ENCODE data around the gene PCDHGB6. TPM values are rescaled to one million over a fixed set of nuclear protein-coding genes. Genes with fewer than 3 reads are reported as not detected.
"Not testable (repeated sequence)": the region's sequence is repeated elsewhere in the genome, so short reads cannot be mapped to it uniquely, and the experiment has no call there.

The PCDHGB6 gene
- total RNA-seq, 1 experiment from 2014 or later: 6.0 TPM

DNA sequence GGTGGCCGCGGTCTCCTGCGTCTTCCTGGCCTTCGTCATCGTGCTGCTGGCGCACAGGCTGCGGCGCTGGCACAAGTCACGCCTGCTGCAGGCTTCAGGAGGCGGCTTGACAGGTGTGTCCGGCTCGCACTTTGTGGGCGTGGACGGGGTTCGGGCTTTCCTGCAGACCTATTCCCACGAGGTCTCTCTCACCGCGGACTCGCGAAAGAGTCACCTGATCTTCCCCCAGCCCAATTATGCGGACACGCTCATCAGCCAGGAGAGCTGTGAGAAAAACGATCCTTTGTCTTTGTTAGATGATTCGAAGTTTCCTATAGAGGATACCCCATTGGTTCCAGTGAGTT lies 7.4 kb downstream of the PCDHGB6 start:
- not testable (repeated sequence) for H2AFZ ChIP-seq (ENCODE audit: low read length); H4K8ac ChIP-seq (replicated peaks; ENCODE audit: insufficient read length, low read depth, low read length); H4K91ac ChIP-seq (ENCODE audit: insufficient read length, low read depth, low read length); H3K4ac ChIP-seq (ENCODE audit: low read depth, low read length); H3K18ac ChIP-seq (ENCODE audit: insufficient read length, low read depth, low read length); H2BK5ac ChIP-seq (ENCODE audit: insufficient read length, low read length); H3K14ac ChIP-seq (ENCODE audit: insufficient read depth, low read length); H3K23me2 ChIP-seq (ENCODE audit: insufficient read length, low read depth, low read length, poor library complexity, severe bottlenecking); H2BK120ac ChIP-seq (ENCODE audit: low read depth, low read length, poor library complexity, severe bottlenecking); H3K27me3 ChIP-seq (ENCODE audit: insufficient read depth, low read length); H3K4me3 Mint-ChIP-seq; H3K4me1 ChIP-seq (ENCODE audit: insufficient read depth, low read length); H2BK15ac ChIP-seq (ENCODE audit: low read depth, low read length); H2BK12ac ChIP-seq (ENCODE audit: insufficient read length, low read depth, low read length); H3K27ac Mint-ChIP-seq; H4K20me1 ChIP-seq (ENCODE audit: control insufficient read depth, insufficient read depth, insufficient read length); H2AK5ac ChIP-seq (ENCODE audit: insufficient read length, low read length); H3T11ph ChIP-seq (ENCODE audit: low read length); H4K5ac ChIP-seq (ENCODE audit: insufficient read length, low read depth, low read length); H3K27ac ChIP-seq (ENCODE audit: insufficient read length, low read depth, low read length); H3K79me1 ChIP-seq (ENCODE audit: insufficient read depth, low read depth, low read length, poor library complexity, severe bottlenecking); H3K4me2 ChIP-seq (ENCODE audit: insufficient read depth, insufficient read length, low read length); H3K9ac ChIP-seq (ENCODE audit: extremely low read depth, insufficient read length, low read length); H3K79me2 ChIP-seq (ENCODE audit: insufficient read depth, low read length); H3K56ac ChIP-seq (ENCODE audit: insufficient read length, low read depth, low read length); H3K23ac ChIP-seq (ENCODE audit: insufficient read length, low read depth, low read length); H2BK20ac ChIP-seq (ENCODE audit: low read depth, low read length, poor library complexity, severe bottlenecking); DNase-seq
- Mint-ChIP-seq H3K4me1 (peaks cover 9 to 18% of the 10 kb centered on the region in 2 experiments), H3K9me3 (peaks cover 46 to 55% of the 10 kb centered on the region in 2 experiments), H3K36me3 (ENCODE audit: insufficient read depth in 1 of 3, low read depth in 3 of 3) (peaks cover 42 to 62% (median 43%) of the 10 kb centered on the region in 3 experiments), H3K27me3 (ENCODE audit: low read depth) (peaks cover 20% of the 10 kb centered on the region)
- WGBS (ENCODE audit: extremely low coverage, insufficient read length, low lambda C conversion rate): no CpG with 5 or more reads among the region's 24 CpGs
- peaks cover 13% of the 10 kb centered on the region for H3K9me3 ChIP-seq (ENCODE audit: control insufficient read depth, low read depth, low read length)
